GM12801 (cell line): ENCODE measurements around the gene NECTIN1.

Experiments
- CTCF ChIP-seq: IDR thresholded peaks from one replicate; pipeline ENCODE4 v1.5.1; 2011; ENCODE audit warnings: control low read depth; ENCODE audit not compliant: insufficient read length; ENCODE audit errors: extremely low read depth

NECTIN1 gene

GRCh38 chr11:119692540-119692820 is 36.5 kb downstream of the NECTIN1 start:
- no peak for TF ChIP-seq CTCF

GRCh38 chr11:119691701-119692539 is 37.1 kb downstream of the NECTIN1 start:
- no peak for TF ChIP-seq CTCF

- TF ChIP-seq CTCF = no peak
These were observed 37.9 kb downstream of the NECTIN1 start for GRCh38 chr11:119691020-119691666.

GRCh38 chr11:119689302-119689701 is 39.7 kb downstream of the NECTIN1 start:
- TF ChIP-seq CTCF = no peak

GRCh38 chr11:119688356-119688755 is 40.6 kb downstream of the NECTIN1 start:
- no peak for TF ChIP-seq CTCF

GRCh38 chr11:119687373-119688046 is 41.5 kb downstream of the NECTIN1 start:
- no peak for TF ChIP-seq CTCF

- TF ChIP-seq CTCF = no peak
These were observed 42.7 kb downstream of the NECTIN1 start for GRCh38 chr11:119686177-119686882.
